GM12892 (cell line): ENCODE measurements around the gene ZNF146.

Source experiments
- POLR2A ChIP-seq: IDR thresholded peaks from 2 replicates; pipeline ENCODE4 v1.6.1; 2011; ENCODE audit warnings: low read depth, low read length, control low read depth
- POLR2AphosphoS5 ChIP-seq: IDR thresholded peaks from 2 replicates; pipeline ENCODE4 v1.6.1; 2011; ENCODE audit warnings: low read depth, low read length, control low read depth
- TAF1 ChIP-seq: IDR thresholded peaks from 2 replicates; pipeline ENCODE4 v1.6.1; 2011; ENCODE audit warnings: low read depth, mild to moderate bottlenecking, control low read depth, low read length, borderline replicate concordance

DNA sequence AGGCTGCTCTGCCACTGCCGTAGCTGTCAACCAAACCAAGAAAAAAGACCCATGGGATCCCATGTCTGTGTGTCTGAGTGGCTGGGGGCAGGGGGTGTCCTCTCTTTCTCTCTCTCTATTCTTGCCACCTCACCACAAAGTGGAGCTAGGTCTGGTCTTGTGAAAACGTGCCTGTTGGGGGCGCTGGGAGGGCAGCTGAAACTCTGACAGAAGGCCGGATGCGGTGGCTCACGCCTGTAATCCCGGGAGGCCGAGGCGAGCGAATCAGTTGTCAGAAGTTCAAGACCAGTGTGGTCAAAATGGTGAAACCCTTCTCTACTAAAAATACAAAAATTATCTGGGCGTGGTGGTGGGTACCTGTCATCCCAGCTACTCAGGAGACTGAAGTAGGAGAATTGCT, 29.2 kb downstream of the ZNF146 start:
- TF ChIP-seq POLR2A (no peak), POLR2AphosphoS5 (no peak), TAF1 (no peak)
